NCI-H2196 (cell line): ENCODE data around the gene SF3A1.
A peak's percentile ranks its signal among the peaks of the same experiment; 100 is the strongest.
"Not testable (repeated sequence)": the region's sequence is repeated elsewhere in the genome, so short reads cannot be mapped to it uniquely, and the experiment has no call there.

ENCODE experiments used
- DNase-seq: peaks from one replicate; lab custom pipeline; 2025; ENCODE audit not compliant: unreplicated experiment; lab: John Stamatoyannopoulos, UW

SF3A1 gene

GRCh38 chr22:30356449-30357235, at the start of gene SF3A1, which contains the start of gene CCDC157:
TSS of gene SF3A1 (minus strand) at chr22:30356894. CDS start at chr22:30356792, 102 bp downstream.
TSS of gene CCDC157 (plus strand) at chr22:30357007. CDS start at chr22:30366001, 8,994 bp downstream.
- DNase-seq, result peak; percentile 76

- no peak for DNase-seq
Observed at GRCh38 chr22:30406400-30406799, 49.7 kb upstream of the SF3A1 start.

- DNase-seq, result no peak
Observed at GRCh38 chr22:30405731-30406130, 49.0 kb upstream of the SF3A1 start.

GRCh38 chr22:30404307-30404706, 47.6 kb upstream of the SF3A1 start:
- DNase-seq, result no peak

- not testable (repeated sequence) for DNase-seq
Observed at GRCh38 chr22:30402766-30403104, 46.0 kb upstream of the SF3A1 start.

- DNase-seq, result no peak
Observed at GRCh38 chr22:30402028-30402765, 45.5 kb upstream of the SF3A1 start.

- DNase-seq, result not testable (repeated sequence)
Observed at GRCh38 chr22:30401024-30401423, 44.3 kb upstream of the SF3A1 start.

- no peak for DNase-seq
Observed at GRCh38 chr22:30400159-30400558, 43.5 kb upstream of the SF3A1 start.

GRCh38 chr22:30399718-30400117, 43.0 kb upstream of the SF3A1 start:
- DNase-seq, result no peak

GRCh38 chr22:30398685-30399680, 42.3 kb upstream of the SF3A1 start:
- no peak for DNase-seq

GRCh38 chr22:30397656-30398635, 41.3 kb upstream of the SF3A1 start:
- no peak for DNase-seq

GRCh38 chr22:30396871-30397655, 40.4 kb upstream of the SF3A1 start, which contains the start of gene SEC14L2:
TSS of gene SEC14L2 (plus strand) at chr22:30397018. CDS start at chr22:30397117, 99 bp downstream.
- peak; percentile 25 for DNase-seq

GRCh38 chr22:30393885-30394284, 37.2 kb upstream of the SF3A1 start:
- DNase-seq, result no peak

- no peak for DNase-seq
Observed at GRCh38 chr22:30393322-30393680, 36.6 kb upstream of the SF3A1 start.

- DNase-seq, result no peak
Observed at GRCh38 chr22:30392661-30393321, 36.1 kb upstream of the SF3A1 start.

GRCh38 chr22:30390974-30391691, 34.4 kb upstream of the SF3A1 start:
- peak; percentile 39 for DNase-seq

- peak; percentile 67 for DNase-seq
Observed at GRCh38 chr22:30386960-30387827, 30.5 kb upstream of the SF3A1 start, which contains the start of gene RNF215. TSS of gene RNF215 (minus strand) at chr22:30387411. CDS start at chr22:30387313, 98 bp downstream.
